ENCODE data around the gene TEX35. TPM values are rescaled to one million over a fixed set of nuclear protein-coding genes. Genes with fewer than 3 reads are reported as not detected.

Gene TEX35
- polyA plus RNA-seq, 3 donors, result not detected

- no peak overlapping the region for H3K27ac ChIP-seq (ENCODE audit: low read depth in 1 of 2, low read length in 2 of 2)
- no peaks in the 10 kb centered on the region for H3K4me1 ChIP-seq (ENCODE audit: control insufficient read depth in 1 of 2, insufficient read depth in 2 of 2, low read length in 2 of 2)
- no peaks in the 10 kb centered on the region for H3K36me3 Mint-ChIP-seq
- no peak overlapping the region for H3K4me2 ChIP-seq (replicated peaks; ENCODE audit: extremely low read depth, low read length, poor library complexity, severe bottlenecking)
- no peak overlapping the region for H3K9ac ChIP-seq (ENCODE audit: insufficient read depth, low read length, poor library complexity, severe bottlenecking)
- no peaks in the 10 kb centered on the region for H3K36me3 ChIP-seq (replicated peaks in 1 of 2; ENCODE audit: control insufficient read depth in 1 of 2, insufficient read depth in 2 of 2, low read length in 2 of 2)
- no peaks in the 10 kb centered on the region for H3K79me2 ChIP-seq (ENCODE audit: insufficient read depth, low read length)
- H3K27me3 Mint-ChIP-seq (ENCODE audit: low read depth in 3 of 3), result peaks cover 2 to 4% (median 2%) of the 10 kb centered on the region in 3 donors
- intact Hi-C loops (cut with micrococcal nuclease), result loop anchor here in 1 of 2 donors (5.0 kb wide), 1 partner anchor 189 kb away; no protein-coding TSS in a partner anchor
- no peak overlapping the region for H2AFZ ChIP-seq (ENCODE audit: insufficient read depth, low read depth, low read length, poor library complexity, severe bottlenecking)
- no peak overlapping the region for H3K4me3 Mint-ChIP-seq
- H3K9me3 ChIP-seq (replicated peaks in 1 of 2; ENCODE audit: control insufficient read depth in 1 of 2, insufficient read depth in 1 of 2, low read length in 2 of 2), result no peaks in the 10 kb centered on the region
- 93% methylated on average over 7 of the region's 10 CpGs for WGBS (ENCODE audit: insufficient coverage)
- H3K4me3 ChIP-seq (replicated peaks in 1 of 3; ENCODE audit: low read depth in 2 of 3, low read length in 3 of 3), result no peak overlapping the region
- H4K20me1 ChIP-seq (ENCODE audit: insufficient read depth, low read length), result no peaks in the 10 kb centered on the region
- no peaks in the 10 kb centered on the region for H3K27me3 ChIP-seq (ENCODE audit: control insufficient read depth in 2 of 2, insufficient read depth in 2 of 2, low read length in 2 of 2)
- no peak for DNase-seq
- H3K4me1 Mint-ChIP-seq, result peaks cover 1% of the 10 kb centered on the region
- TF ChIP-seq, protein P1, sequence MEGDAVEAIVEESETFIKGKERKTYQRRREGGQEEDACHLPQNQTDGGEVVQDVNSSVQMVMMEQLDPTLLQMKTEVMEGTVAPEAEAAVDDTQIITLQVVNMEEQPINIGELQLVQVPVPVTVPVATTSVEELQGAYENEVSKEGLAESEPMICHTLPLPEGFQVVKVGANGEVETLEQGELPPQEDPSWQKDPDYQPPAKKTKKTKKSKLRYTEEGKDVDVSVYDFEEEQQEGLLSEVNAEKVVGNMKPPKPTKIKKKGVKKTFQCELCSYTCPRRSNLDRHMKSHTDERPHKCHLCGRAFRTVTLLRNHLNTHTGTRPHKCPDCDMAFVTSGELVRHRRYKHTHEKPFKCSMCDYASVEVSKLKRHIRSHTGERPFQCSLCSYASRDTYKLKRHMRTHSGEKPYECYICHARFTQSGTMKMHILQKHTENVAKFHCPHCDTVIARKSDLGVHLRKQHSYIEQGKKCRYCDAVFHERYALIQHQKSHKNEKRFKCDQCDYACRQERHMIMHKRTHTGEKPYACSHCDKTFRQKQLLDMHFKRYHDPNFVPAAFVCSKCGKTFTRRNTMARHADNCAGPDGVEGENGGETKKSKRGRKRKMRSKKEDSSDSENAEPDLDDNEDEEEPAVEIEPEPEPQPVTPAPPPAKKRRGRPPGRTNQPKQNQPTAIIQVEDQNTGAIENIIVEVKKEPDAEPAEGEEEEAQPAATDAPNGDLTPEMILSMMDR (IDR thresholded peaks at IDR 0.05), result no peak
- H3K27ac Mint-ChIP-seq, result no peak overlapping the region
- peaks cover 0 to 1% (median 0%) of the 10 kb centered on the region in 7 donors for H3K9me3 Mint-ChIP-seq
Observed at GRCh38 chr1:178500936-178501554, 11.9 kb upstream of the TEX35 start.

- no peak overlapping the region for H2AFZ ChIP-seq (ENCODE audit: insufficient read depth, low read depth, low read length, poor library complexity, severe bottlenecking)
- Mint-ChIP-seq H3K4me1 (peaks cover 1% of the 10 kb centered on the region), H3K4me3 (no peak overlapping the region), H3K27me3 (ENCODE audit: low read depth in 3 of 3) (peaks cover 2 to 4% (median 2%) of the 10 kb centered on the region in 3 donors), H3K9me3 (peaks cover 0 to 1% (median 0%) of the 10 kb centered on the region in 7 donors), H3K36me3 (no peaks in the 10 kb centered on the region), H3K27ac (no peak overlapping the region)
- H3K4me2 ChIP-seq (replicated peaks; ENCODE audit: extremely low read depth, low read length, poor library complexity, severe bottlenecking), result no peak overlapping the region
- WGBS (ENCODE audit: insufficient coverage), result 31% methylated on average over 2 of the region's 5 CpGs
- H3K36me3 ChIP-seq (replicated peaks in 1 of 2; ENCODE audit: control insufficient read depth in 1 of 2, insufficient read depth in 2 of 2, low read length in 2 of 2), result no peaks in the 10 kb centered on the region
- H3K27ac ChIP-seq (ENCODE audit: low read depth in 1 of 2, low read length in 2 of 2), result no peak overlapping the region
- no peaks in the 10 kb centered on the region for H4K20me1 ChIP-seq (ENCODE audit: insufficient read depth, low read length)
- H3K79me2 ChIP-seq (ENCODE audit: insufficient read depth, low read length), result no peaks in the 10 kb centered on the region
- no peaks in the 10 kb centered on the region for H3K9me3 ChIP-seq (replicated peaks in 1 of 2; ENCODE audit: control insufficient read depth in 1 of 2, insufficient read depth in 1 of 2, low read length in 2 of 2)
- TF ChIP-seq, protein P1 (IDR thresholded peaks at IDR 0.05), result peak; percentile 96
- peak; percentile 27 to 60 (median 59) for DNase-seq
- H3K4me1 ChIP-seq (ENCODE audit: control insufficient read depth in 1 of 2, insufficient read depth in 2 of 2, low read length in 2 of 2), result no peaks in the 10 kb centered on the region
- no peaks in the 10 kb centered on the region for H3K27me3 ChIP-seq (ENCODE audit: control insufficient read depth in 2 of 2, insufficient read depth in 2 of 2, low read length in 2 of 2)
- H3K9ac ChIP-seq (ENCODE audit: insufficient read depth, low read length, poor library complexity, severe bottlenecking), result no peak overlapping the region
- no peak overlapping the region for H3K4me3 ChIP-seq (replicated peaks in 1 of 3; ENCODE audit: low read depth in 2 of 3, low read length in 3 of 3)
- intact Hi-C loops (cut with micrococcal nuclease), result loop anchor here in 1 of 2 donors (5.0 kb wide), 1 partner anchor 190 kb away; no protein-coding TSS in a partner anchor
Observed at GRCh38 chr1:178501705-178502329, 11.1 kb upstream of the TEX35 start.

Data from CD14-positive monocyte (primary cell).